WTC11 (cell line): ENCODE data around the gene CDIPT. TPM values are rescaled to one million over a fixed set of nuclear protein-coding genes. Genes with fewer than 3 reads are reported as not detected.
A peak's percentile ranks its signal among the peaks of the same experiment; 100 is the strongest.

Experiments used
- ATAC-seq: fragments of 200-7000 bp; cut with Tn5 transposase; 2 replicates; pipeline ENCODE4 v1.10.0; 2021; ENCODE audit warnings: mild to moderate bottlenecking, moderate library complexity
- CTCF ChIA-PET: fragments of 300-600 bp; sonication (Branson Sonifier 250); formaldehyde crosslinking; loops from one replicate; lab custom pipeline; 2021; ENCODE audit warnings: antibody characterized with exemption; lab: Charles Lee
- POLR2A ChIA-PET: fragments of 350-600 bp; sonication (Branson Sonifier 250); formaldehyde crosslinking; loops from one replicate; lab custom pipeline; 2021; ENCODE audit warnings: antibody characterized with exemption; lab: Charles Lee
- DNase-seq: peaks from one replicate; pipeline ENCODE4 v3.0.0; 2021; ENCODE audit warnings: low spot score
- H3K27ac Mint-ChIP-seq: 2 replicates; pipeline ENCODE4 v1.8.0; 2021; ENCODE audit warnings: mixed read lengths
- H3K27me3 Mint-ChIP-seq: 2 replicates; pipeline ENCODE4 v1.8.0; 2021; ENCODE audit warnings: low read depth, mild to moderate bottlenecking, moderate library complexity, mixed read lengths
- H3K36me3 Mint-ChIP-seq: 2 replicates; pipeline ENCODE4 v1.8.0; 2021; ENCODE audit warnings: mixed read lengths
- H3K4me1 Mint-ChIP-seq: 2 replicates; pipeline ENCODE4 v1.8.0; 2022; ENCODE audit warnings: mixed read lengths
- H3K4me3 Mint-ChIP-seq: 2 replicates; pipeline ENCODE4 v1.8.0; 2021; ENCODE audit warnings: mild to moderate bottlenecking, moderate library complexity, mixed read lengths
- H3K9me3 Mint-ChIP-seq: 2 replicates; pipeline ENCODE4 v1.8.0; 2021; ENCODE audit warnings: mixed read lengths
- CREM ChIP-seq: sonication (generic); formaldehyde crosslinking; IDR thresholded peaks from 2 replicates; pipeline ENCODE4 v1.8.1; 2022; ENCODE audit warnings: mild to moderate bottlenecking, missing genetic modification reagents, moderate library complexity
- FOXJ3 ChIP-seq: sonication (generic); formaldehyde crosslinking; IDR thresholded peaks from 2 replicates; pipeline ENCODE4 v1.9.0; 2021; ENCODE audit warnings: missing genetic modification reagents, mild to moderate bottlenecking, borderline replicate concordance
- GTF2I ChIP-seq: fragments of 250-450 bp; sonication (Bioruptor Pico); conservative IDR thresholded peaks from 2 replicates; pipeline ENCODE4 v1.4.0; 2021; ENCODE audit warnings: mild to moderate bottlenecking
- IRF2 ChIP-seq: sonication (generic); formaldehyde crosslinking; IDR thresholded peaks from 2 replicates; pipeline ENCODE4 v1.8.0; 2022; ENCODE audit warnings: low read depth, missing genetic modification reagents, borderline replicate concordance
- JAZF1 ChIP-seq: fragments of 250-450 bp; sonication (Bioruptor Pico); IDR thresholded peaks from 2 replicates; pipeline ENCODE4 v1.9.0; 2021; ENCODE audit warnings: moderate library complexity, mild to moderate bottlenecking, inconsistent platforms
- NFATC4 ChIP-seq: fragments of 250-450 bp; sonication (Bioruptor Pico); IDR thresholded peaks from 2 replicates; pipeline ENCODE4 v1.9.0; 2021; ENCODE audit warnings: mild to moderate bottlenecking
- NFYB ChIP-seq: sonication (generic); formaldehyde crosslinking; conservative IDR thresholded peaks from 2 replicates; pipeline ENCODE4 v1.8.0; 2022; ENCODE audit warnings: low read depth, missing genetic modification reagents
- NR1H2 ChIP-seq: sonication (generic); formaldehyde crosslinking; IDR thresholded peaks from 2 replicates; pipeline ENCODE4 v1.9.0; 2021; ENCODE audit warnings: mild to moderate bottlenecking, moderate library complexity, missing genetic modification reagents
- NR2C2 ChIP-seq: sonication (generic); formaldehyde crosslinking; IDR thresholded peaks from 2 replicates; pipeline ENCODE4 v1.8.0; 2022; ENCODE audit warnings: mild to moderate bottlenecking, missing genetic modification reagents
- OVOL2 ChIP-seq: fragments of 250-450 bp; sonication (Bioruptor Pico); IDR thresholded peaks from 2 replicates; pipeline ENCODE4 v1.9.0; 2021; ENCODE audit warnings: mild to moderate bottlenecking, borderline replicate concordance
- TEAD1 ChIP-seq: sonication (generic); formaldehyde crosslinking; IDR thresholded peaks from 2 replicates; pipeline ENCODE4 v1.8.0; 2022; ENCODE audit warnings: mild to moderate bottlenecking, missing genetic modification reagents
- TEAD4 ChIP-seq: sonication (generic); formaldehyde crosslinking; IDR thresholded peaks from 2 replicates; pipeline ENCODE4 v1.8.0; 2022; ENCODE audit warnings: mild to moderate bottlenecking, missing genetic modification reagents
- ZBTB21 ChIP-seq: sonication (generic); formaldehyde crosslinking; IDR thresholded peaks from 2 replicates; pipeline ENCODE4 v1.8.1; 2023; ENCODE audit warnings: mild to moderate bottlenecking, missing genetic modification reagents, borderline replicate concordance
- ZNF121 ChIP-seq: sonication (generic); formaldehyde crosslinking; IDR thresholded peaks from 2 replicates; pipeline ENCODE4 v1.8.0; 2023; ENCODE audit warnings: missing genetic modification reagents
- ZNF219 ChIP-seq: sonication (generic); formaldehyde crosslinking; IDR thresholded peaks from 2 replicates; pipeline ENCODE4 v1.8.0; 2023; ENCODE audit warnings: missing genetic modification reagents, mild to moderate bottlenecking, borderline replicate concordance
- ZNF396 ChIP-seq: fragments of 250-450 bp; sonication (Bioruptor Pico); IDR thresholded peaks from 2 replicates; pipeline ENCODE4 v1.8.0; 2021; ENCODE audit warnings: mild to moderate bottlenecking, moderate library complexity, borderline replicate concordance
- ZNF671 ChIP-seq: fragments of 250-450 bp; sonication (Bioruptor Pico); IDR thresholded peaks from 2 replicates; pipeline ENCODE4 v1.8.0; 2021; ENCODE audit warnings: mild to moderate bottlenecking
- total RNA-seq: library from RNA; stranded (reverse); gene quantifications from 3 replicates; pipeline ENCODE4 v1.2.3, GENCODE V29; 2021
- TF ChIP-seq, protein P1 (sequence below): sonication (generic); formaldehyde crosslinking; IDR thresholded peaks from 2 replicates; pipeline ENCODE4 v1.8.1; 2022; ENCODE audit warnings: low read depth, missing genetic modification reagents, borderline replicate concordance
- TF ChIP-seq, protein P2 (sequence below): sonication (generic); formaldehyde crosslinking; IDR thresholded peaks from 2 replicates; pipeline ENCODE4 v1.8.0; 2022; ENCODE audit warnings: mild to moderate bottlenecking, missing genetic modification reagents
- TF ChIP-seq, protein P3 (sequence below): sonication (generic); formaldehyde crosslinking; conservative IDR thresholded peaks from 2 replicates; pipeline ENCODE4 v1.8.1; 2022; ENCODE audit warnings: mild to moderate bottlenecking, missing genetic modification reagents
- TF ChIP-seq, protein P4 (sequence below): fragments of 250-450 bp; sonication (Bioruptor Pico); IDR thresholded peaks from 2 replicates; pipeline ENCODE4 v1.9.0; 2021; ENCODE audit warnings: mild to moderate bottlenecking, borderline replicate concordance
- TF ChIP-seq, protein P5 (sequence below): fragments of 200-600 bp; IDR thresholded peaks from 2 replicates; pipeline ENCODE4 v1.8.0; 2022; ENCODE audit warnings: antibody characterized with exemption

CDIPT gene
- total RNA-seq, 1 experiment from 2014 or later = 71.7 TPM

DNA sequence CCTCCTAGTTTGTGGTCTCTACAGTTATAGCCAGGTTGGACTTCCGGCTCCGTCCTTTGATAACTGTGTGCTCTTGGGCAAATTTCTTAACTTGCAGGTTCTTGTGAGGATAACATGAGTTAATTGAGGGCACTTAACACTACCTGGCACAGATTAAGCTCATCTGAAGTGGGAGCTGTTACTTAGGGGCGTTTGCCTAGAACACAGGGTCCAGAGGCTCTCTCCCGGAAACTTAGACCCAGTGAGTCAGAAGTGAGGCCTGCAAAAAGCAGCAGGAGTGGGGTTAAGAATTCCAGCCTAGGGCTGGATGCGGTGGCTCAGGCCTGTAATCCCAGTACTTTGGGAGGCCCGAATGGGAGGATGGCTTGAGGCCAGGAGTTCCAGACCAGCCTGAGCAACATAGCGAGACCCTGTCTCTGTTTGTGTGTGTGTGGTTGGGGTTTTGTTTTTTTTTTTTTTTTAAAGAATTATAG, 41.3 kb downstream of the CDIPT start:
- no peak for TF ChIP-seq FOXJ3 (CRISPR knock-in tag)
- TF ChIP-seq ZNF671 = no peak
- no peak for TF ChIP-seq TEAD1
- TF ChIP-seq ZNF121 = 0 out of 2 replicates have a peak, but pooled peaks have one; percentile 21
- TF ChIP-seq ZBTB21 (CRISPR knock-in tag) = no peak
- no peak for TF ChIP-seq NR1H2 (CRISPR knock-in tag)
- no peak for TF ChIP-seq NFATC4 (CRISPR knock-in tag)
- TF ChIP-seq IRF2 (CRISPR knock-in tag) = no peak
- CTCF ChIA-PET = interaction anchor here (6.0 kb wide), 1 partner anchor 26 kb away, joined by 50 read pairs; no protein-coding TSS in a partner anchor

DNA sequence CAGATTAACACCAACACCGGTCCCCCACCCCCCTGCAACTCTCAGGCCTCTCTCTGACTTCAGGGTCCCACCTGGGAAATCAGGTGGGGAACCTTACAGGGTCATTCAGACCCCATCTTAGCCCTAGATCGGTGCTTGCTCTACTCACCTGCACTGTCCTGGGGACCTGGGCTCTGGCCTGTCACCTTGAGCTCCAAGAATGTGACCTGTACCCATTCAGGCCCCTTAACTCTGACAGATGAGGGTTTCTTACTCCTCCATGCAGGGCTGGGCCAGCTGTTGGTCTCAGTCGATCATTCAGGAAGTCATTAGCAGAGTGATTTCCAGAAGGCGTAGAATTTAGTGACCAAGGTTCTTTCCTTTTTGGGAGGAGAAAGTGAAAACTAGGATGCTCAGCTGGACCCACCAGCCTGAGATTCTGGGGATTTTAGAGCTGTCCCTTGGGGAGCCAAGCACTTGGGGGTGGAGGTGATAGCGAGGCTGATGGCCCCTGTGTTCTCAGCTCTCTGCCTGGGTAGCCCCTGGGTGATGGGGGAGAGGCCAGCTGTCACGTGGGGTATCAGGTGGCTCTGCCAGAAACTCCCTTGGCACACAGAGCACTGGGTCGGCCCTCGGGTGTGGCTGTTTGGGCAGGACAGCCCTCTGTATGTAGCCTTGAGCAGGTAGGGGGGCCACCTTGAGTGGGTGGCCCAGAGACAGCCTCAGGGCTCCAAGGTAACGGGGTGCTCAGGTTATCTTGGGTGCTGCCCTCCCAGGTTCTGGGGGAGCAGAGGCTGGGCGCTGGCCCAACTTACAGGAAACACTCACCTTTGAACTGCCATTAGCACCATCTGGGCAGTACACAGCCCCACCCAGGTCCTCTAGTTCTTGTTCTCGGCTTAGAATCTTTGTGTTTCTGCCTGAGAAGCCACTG, 42.0 kb downstream of the CDIPT start:
- ATAC-seq (no peak), DNase-seq (no peak)
- no peak for TF ChIP-seq CREM (CRISPR knock-in tag)
- TF ChIP-seq, protein P1, sequence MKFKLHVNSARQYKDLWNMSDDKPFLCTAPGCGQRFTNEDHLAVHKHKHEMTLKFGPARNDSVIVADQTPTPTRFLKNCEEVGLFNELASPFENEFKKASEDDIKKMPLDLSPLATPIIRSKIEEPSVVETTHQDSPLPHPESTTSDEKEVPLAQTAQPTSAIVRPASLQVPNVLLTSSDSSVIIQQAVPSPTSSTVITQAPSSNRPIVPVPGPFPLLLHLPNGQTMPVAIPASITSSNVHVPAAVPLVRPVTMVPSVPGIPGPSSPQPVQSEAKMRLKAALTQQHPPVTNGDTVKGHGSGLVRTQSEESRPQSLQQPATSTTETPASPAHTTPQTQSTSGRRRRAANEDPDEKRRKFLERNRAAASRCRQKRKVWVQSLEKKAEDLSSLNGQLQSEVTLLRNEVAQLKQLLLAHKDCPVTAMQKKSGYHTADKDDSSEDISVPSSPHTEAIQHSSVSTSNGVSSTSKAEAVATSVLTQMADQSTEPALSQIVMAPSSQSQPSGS (CRISPR knock-in tag) = no peak
- TF ChIP-seq GTF2I (CRISPR knock-in tag) = no peak
- no peak for TF ChIP-seq OVOL2 (CRISPR knock-in tag)
- no peak for TF ChIP-seq TEAD4 (CRISPR knock-in tag)
- TF ChIP-seq, protein P2, sequence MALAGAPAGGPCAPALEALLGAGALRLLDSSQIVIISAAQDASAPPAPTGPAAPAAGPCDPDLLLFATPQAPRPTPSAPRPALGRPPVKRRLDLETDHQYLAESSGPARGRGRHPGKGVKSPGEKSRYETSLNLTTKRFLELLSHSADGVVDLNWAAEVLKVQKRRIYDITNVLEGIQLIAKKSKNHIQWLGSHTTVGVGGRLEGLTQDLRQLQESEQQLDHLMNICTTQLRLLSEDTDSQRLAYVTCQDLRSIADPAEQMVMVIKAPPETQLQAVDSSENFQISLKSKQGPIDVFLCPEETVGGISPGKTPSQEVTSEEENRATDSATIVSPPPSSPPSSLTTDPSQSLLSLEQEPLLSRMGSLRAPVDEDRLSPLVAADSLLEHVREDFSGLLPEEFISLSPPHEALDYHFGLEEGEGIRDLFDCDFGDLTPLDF (CRISPR knock-in tag) = no peak
- TF ChIP-seq, protein P3, sequence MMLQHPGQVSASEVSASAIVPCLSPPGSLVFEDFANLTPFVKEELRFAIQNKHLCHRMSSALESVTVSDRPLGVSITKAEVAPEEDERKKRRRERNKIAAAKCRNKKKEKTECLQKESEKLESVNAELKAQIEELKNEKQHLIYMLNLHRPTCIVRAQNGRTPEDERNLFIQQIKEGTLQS = no peak
- TF ChIP-seq NFYB (CRISPR knock-in tag) = no peak
- TF ChIP-seq ZNF219 = no peak
- TF ChIP-seq, protein P4, sequence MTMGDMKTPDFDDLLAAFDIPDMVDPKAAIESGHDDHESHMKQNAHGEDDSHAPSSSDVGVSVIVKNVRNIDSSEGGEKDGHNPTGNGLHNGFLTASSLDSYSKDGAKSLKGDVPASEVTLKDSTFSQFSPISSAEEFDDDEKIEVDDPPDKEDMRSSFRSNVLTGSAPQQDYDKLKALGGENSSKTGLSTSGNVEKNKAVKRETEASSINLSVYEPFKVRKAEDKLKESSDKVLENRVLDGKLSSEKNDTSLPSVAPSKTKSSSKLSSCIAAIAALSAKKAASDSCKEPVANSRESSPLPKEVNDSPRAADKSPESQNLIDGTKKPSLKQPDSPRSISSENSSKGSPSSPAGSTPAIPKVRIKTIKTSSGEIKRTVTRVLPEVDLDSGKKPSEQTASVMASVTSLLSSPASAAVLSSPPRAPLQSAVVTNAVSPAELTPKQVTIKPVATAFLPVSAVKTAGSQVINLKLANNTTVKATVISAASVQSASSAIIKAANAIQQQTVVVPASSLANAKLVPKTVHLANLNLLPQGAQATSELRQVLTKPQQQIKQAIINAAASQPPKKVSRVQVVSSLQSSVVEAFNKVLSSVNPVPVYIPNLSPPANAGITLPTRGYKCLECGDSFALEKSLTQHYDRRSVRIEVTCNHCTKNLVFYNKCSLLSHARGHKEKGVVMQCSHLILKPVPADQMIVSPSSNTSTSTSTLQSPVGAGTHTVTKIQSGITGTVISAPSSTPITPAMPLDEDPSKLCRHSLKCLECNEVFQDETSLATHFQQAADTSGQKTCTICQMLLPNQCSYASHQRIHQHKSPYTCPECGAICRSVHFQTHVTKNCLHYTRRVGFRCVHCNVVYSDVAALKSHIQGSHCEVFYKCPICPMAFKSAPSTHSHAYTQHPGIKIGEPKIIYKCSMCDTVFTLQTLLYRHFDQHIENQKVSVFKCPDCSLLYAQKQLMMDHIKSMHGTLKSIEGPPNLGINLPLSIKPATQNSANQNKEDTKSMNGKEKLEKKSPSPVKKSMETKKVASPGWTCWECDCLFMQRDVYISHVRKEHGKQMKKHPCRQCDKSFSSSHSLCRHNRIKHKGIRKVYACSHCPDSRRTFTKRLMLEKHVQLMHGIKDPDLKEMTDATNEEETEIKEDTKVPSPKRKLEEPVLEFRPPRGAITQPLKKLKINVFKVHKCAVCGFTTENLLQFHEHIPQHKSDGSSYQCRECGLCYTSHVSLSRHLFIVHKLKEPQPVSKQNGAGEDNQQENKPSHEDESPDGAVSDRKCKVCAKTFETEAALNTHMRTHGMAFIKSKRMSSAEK = no peak
- no peak for TF ChIP-seq NR2C2 (CRISPR knock-in tag)
- TF ChIP-seq JAZF1 = no peak
- TF ChIP-seq, protein P5, sequence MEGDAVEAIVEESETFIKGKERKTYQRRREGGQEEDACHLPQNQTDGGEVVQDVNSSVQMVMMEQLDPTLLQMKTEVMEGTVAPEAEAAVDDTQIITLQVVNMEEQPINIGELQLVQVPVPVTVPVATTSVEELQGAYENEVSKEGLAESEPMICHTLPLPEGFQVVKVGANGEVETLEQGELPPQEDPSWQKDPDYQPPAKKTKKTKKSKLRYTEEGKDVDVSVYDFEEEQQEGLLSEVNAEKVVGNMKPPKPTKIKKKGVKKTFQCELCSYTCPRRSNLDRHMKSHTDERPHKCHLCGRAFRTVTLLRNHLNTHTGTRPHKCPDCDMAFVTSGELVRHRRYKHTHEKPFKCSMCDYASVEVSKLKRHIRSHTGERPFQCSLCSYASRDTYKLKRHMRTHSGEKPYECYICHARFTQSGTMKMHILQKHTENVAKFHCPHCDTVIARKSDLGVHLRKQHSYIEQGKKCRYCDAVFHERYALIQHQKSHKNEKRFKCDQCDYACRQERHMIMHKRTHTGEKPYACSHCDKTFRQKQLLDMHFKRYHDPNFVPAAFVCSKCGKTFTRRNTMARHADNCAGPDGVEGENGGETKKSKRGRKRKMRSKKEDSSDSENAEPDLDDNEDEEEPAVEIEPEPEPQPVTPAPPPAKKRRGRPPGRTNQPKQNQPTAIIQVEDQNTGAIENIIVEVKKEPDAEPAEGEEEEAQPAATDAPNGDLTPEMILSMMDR = no peak
- no peak for TF ChIP-seq ZNF396 (CRISPR knock-in tag)
- TF ChIP-seq, all 79 proteins: peak for 0
- no peak overlapping the region for H3K4me3 Mint-ChIP-seq
- ChIA-PET POLR2A (no interaction called here), CTCF (interaction anchor here (0.6 to 6.0 kb wide), 6 partner anchors 11 to 99 kb away, joined by 3 to 50 read pairs (median 6); no protein-coding TSS in a partner anchor)
- H3K4me1 Mint-ChIP-seq = peaks cover 46% of the 10 kb centered on the region
- no peaks in the 10 kb centered on the region; the same call in 1 of the 2 replicates for H3K27me3 Mint-ChIP-seq
- no peaks in the 10 kb centered on the region for H3K9me3 Mint-ChIP-seq
- peaks cover 30% of the 10 kb centered on the region for H3K36me3 Mint-ChIP-seq
- peak overlapping the region; percentile 45; the same call in 1 of the 2 replicates for H3K27ac Mint-ChIP-seq

More for the DNA sequence above, 41.3 kb downstream of the CDIPT start:
- Mint-ChIP-seq H3K4me1 (peaks cover 46% of the 10 kb centered on the region), H3K9me3 (no peaks in the 10 kb centered on the region), H3K27me3 (no peaks in the 10 kb centered on the region), H3K4me3 (no peak overlapping the region), H3K36me3 (peaks cover 30% of the 10 kb centered on the region), H3K27ac (no peak overlapping the region; the same call in 1 of the 2 replicates)
- POLR2A ChIA-PET = no interaction called here
- ATAC-seq = no peak
- DNase-seq = no peak
